Measurements from ENCODE around the gene FAM120AOS.
"Not testable (repeated sequence)": the region's sequence is repeated elsewhere in the genome, so short reads cannot be mapped to it uniquely, and the experiment has no call there.

FAM120AOS gene

GRCh38 chr9:93466416-93467061, 13.2 kb upstream of the FAM120AOS start:
- no peak for DNase-seq

DNA sequence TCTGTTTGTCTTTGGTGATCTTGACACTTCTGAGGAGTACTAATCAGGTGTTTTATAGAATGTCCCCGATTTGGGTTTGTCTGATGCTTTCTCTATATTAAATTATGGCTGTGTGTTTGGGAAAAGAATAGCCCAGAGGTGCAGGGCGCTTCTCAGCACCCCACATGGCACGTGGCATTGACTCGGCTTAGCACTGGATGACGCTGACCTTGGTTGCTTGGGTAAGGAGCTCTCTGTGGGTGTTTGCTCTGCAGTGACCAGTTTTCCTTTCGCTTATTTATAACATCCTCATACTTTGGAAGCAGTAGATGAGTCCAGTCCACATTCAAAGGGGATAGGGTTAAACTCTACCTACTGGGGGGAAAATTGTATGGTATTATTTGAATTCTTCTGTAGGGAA, 12.5 kb upstream of the FAM120AOS start:
- no peak for DNase-seq

DNA sequence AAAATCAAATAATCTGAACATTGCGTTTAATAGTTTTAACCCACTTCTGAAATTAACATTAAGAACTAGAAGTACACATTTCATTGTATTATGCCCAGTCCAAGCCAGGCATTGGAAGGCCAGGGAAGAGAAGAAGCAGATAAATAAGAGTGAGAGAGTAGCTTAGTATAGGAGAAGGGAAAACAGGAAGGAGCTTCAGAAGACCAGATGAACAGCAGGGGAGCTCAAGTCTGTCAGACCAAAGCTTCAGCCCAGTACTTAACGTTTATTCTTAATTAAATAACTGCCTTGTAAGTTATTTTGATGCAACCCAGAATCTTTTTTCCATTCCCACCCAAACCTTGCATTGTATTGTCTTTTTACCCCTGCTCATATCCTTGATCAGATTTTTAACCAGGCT, 11.5 kb upstream of the FAM120AOS start:
- DNase-seq, result peak; percentile 37

GRCh38 chr9:93464395-93464794, 11.0 kb upstream of the FAM120AOS start:
- no peak for DNase-seq

- DNase-seq, result peak; percentile 50
Observed at GRCh38 chr9:93463638-93464248, 10.4 kb upstream of the FAM120AOS start.

DNA sequence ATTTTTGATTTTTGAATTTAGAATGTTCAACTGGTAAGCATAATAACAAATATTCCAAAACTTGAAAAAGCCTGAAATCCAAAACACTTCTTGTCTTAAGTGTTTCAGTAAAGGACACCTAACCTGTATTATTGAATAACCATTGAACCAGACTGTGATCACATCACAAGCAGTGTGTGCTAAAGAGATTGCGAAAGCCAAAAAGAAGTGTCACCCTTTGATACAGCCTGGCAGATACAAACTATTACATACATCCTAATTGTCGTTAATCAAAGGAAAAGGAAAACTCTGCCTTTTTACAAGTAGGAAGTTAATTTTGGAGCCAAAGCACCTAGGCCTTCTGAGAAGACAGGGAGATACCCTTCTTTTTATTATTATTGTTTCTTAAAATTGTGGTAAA, 8.4 kb upstream of the FAM120AOS start:
- peak; percentile 29 for DNase-seq

- DNase-seq, result no peak
Observed at GRCh38 chr9:93461414-93461743, 8.0 kb upstream of the FAM120AOS start.

- DNase-seq, result no peak
Observed at GRCh38 chr9:93460689-93461413, 7.5 kb upstream of the FAM120AOS start.

GRCh38 chr9:93459432-93459847, 6.1 kb upstream of the FAM120AOS start:
- no peak for DNase-seq

- DNase-seq, result no peak
Observed at GRCh38 chr9:93458712-93459111, 5.3 kb upstream of the FAM120AOS start.

DNA sequence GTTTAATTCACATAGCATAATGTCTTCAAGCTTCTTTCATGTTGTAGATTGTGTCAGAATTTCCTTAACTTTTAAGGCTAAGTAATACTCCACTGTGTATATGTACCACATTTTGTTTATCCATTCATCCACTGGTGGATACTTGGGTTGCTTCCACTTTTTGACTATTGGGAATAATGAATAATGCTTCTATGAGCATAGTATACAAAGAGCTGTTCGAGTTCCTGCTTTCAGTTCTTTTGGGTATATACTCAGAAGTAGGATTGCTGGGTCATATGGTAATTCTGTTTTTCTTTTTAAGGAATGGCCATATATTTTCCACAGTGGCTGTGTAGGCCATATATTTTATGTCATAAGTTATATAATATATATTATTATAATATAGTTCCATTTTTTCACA, 3.6 kb upstream of the FAM120AOS start:
- DNase-seq, result no peak

DNA sequence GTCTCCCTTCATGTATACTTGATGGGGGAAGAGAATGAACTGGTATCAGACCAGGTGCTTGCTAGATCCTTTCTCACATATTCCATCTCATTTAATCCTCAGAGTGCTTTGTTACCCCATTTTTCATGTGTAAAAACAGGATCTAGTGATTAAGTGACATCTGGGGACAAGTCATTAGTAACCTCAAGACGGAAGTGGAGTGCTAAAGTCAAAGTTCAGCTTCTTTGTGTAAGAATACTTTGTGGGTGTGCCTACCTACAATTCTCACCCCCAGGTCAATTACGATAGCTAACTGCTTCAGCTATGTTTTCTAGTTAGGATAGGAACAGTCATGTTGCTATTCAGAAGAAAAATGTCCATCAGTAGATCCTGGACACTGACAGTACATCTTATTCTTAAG, 3.1 kb upstream of the FAM120AOS start:
- DNase-seq, result no peak

DNA sequence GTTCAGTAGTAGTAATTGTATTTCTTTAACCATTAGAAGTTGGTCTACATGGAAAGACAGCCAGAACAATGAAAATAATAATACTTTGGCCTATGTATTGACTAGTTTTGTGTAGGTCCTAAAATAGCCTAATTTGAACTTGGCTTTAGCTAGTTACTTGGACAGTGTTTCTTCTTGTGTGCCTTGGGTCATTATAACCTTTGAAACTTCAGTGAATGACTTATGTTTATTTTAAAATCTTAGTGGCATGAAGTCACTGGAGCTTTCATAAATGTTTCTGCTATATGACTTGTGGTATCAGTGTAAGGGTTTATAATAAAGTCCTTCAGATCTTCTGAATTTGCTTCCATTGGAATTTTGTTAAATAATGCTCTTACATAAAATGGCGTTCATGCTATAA, 2.6 kb upstream of the FAM120AOS start:
- DNase-seq, result no peak

DNA sequence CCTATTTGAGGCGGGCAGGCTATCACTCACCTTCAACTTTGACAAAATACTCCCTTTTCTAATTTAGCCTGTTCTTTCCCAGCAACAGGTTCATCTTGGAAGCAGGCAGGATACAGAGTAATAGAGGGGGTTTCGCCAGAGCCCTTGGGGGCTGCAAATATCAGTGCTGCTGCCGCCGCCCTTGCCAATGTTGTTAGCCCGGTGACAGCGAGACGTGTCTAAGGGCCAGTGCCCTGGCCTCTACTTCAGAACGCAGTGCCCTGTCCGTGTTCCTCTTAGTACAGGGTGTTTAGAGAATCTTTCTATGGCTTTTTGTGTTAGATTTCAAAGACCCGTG, 703 bp downstream of the FAM120AOS start:
- no peak for DNase-seq

GRCh38 chr9:93451849-93452709, 1.3 kb downstream of the FAM120AOS start:
- peak; percentile 55 for DNase-seq

DNA sequence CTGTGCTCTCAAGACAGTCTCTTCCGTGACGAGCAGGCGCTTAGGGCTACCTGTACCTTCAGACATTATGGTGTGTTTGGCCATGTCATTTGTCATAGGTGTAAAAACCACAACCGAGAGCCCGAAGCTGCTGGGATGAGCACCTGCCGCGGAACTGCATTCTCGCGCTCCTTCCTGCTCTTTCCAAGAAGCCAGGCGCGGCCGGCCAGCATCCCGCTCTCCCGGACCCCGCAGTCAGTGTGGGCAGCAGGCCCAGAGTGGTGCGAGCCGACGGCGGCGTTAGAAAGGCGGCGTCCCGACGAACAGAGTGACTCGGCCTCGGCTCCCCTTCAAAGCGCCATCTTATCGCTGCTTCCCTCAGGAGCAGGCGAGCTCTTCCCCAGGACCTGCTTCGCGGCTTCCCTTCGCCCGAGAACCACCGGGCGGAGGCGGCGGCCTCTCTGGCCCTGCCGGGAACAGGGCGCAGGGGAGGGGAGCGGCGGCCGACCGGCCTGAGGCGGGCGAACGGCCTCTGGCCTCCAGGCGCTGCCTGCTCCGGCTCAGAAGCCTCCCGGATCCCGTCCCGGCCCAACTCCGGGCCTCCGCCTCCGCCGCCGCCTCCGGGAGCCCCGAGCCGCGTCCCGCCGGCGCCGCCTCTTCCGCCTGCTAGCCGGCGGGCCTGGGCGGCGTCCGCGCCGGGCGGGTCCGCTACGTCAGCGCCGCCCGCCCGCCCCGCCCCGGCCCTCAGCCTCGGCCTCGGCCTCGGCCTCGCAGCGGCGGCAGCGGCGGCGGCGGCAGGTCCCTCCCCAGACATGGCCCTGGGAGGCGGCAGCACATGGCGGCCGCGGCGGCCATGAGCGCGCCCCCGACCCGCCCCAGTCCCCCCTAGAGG, 2.2 kb downstream of the FAM120AOS start, which contains the start of gene FAM120A:
Gene FAM120A (plus strand): TSS at position 741 of the 871 bp plus-strand sequence. CDS start 231 bp downstream, outside the sequence.
- DNase-seq, result peak; percentile 92

DNA sequence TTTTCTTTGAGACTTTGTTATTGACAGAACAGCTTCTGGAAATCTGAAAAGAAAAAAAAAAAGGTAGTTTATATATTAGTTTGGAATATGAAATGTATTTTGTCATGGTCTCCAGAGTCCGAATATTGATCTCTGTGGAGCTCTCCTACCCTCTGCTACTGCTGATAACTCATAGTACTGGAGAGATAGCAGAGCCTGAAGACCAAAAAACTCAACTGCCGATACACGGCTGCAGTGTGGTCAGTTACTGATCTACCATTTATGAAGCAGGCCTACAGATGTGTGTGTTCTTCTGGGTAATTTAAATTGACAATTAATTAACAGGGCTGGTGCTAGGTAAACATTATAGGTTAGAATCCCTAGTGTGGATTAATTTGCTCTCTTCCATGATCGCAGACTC, 5.7 kb downstream of the FAM120AOS start:
- DNase-seq, result peak; percentile 37

- no peak for DNase-seq
Observed at GRCh38 chr9:93446073-93446472, 7.3 kb downstream of the FAM120AOS start.

DNA sequence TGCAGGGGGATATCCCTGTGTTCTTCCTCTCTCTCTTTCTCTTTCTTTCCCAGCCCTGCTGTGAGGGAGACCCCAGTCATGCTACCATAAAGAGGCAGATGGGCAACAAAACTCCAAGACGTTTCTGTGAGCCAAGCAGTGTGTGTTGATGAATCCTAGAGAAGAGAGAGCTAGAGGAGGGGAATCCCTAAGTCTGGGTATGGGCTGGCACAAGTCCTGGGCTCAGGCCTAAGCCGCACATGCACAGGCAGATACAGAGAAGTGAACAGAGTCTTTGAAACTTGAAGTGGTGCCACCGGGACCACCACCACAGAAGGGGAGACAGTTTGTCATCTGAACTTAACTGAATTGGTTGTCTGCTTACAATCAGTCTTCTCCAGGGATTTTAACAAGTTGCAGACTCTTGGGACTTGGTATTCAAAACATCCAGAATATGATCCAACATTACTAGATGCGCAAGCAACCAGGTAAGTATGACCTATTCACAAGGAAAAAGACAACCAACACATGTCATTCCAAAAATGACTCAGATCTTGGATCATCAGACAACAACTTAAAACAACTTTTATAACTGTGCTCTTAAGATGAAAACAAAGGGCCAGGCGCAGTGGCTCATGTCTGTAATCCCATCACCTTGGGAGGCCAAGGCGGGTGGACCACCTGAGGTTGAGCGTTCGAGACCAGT, 12.3 kb downstream of the FAM120AOS start:
- no peak for DNase-seq

GRCh38 chr9:93439301-93439700, 14.1 kb downstream of the FAM120AOS start:
- not testable (repeated sequence) for DNase-seq

DNA sequence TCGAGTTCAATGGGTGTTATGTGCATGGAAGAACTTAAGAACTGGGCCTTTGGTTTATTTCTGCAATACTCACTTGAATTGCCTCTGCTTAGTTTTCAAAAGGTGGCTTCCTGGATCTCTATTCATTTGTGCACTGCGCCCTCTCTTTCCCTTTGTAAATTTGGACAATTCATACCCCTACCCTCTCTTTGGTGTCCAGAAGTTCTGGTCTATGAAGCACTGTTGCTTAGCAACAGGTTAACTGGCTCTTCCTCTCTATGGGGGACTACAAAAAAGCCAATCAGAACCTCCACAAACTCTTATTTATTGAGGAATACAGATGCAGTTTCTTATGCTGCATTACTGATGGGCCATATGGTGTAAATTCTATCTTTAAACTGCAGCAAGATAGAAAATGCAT, 15.4 kb downstream of the FAM120AOS start:
- no peak for DNase-seq

All from hematopoietic multipotent progenitor cell treated with erythropoietin and hydrocortisone succinate and interleukin-3 and kit ligand, for 4 days (in vitro differentiated cells).